Measurements from ENCODE around the gene HLA-DOB. TPM values are rescaled to one million over a fixed set of nuclear protein-coding genes. Genes with fewer than 3 reads are reported as not detected.

Gene HLA-DOB
- total and polyA plus RNA-seq, 2 of the 13 experiments (the other 11 are each of a cell fraction or from before 2014, with no cell fraction given), result not detected

DNA sequence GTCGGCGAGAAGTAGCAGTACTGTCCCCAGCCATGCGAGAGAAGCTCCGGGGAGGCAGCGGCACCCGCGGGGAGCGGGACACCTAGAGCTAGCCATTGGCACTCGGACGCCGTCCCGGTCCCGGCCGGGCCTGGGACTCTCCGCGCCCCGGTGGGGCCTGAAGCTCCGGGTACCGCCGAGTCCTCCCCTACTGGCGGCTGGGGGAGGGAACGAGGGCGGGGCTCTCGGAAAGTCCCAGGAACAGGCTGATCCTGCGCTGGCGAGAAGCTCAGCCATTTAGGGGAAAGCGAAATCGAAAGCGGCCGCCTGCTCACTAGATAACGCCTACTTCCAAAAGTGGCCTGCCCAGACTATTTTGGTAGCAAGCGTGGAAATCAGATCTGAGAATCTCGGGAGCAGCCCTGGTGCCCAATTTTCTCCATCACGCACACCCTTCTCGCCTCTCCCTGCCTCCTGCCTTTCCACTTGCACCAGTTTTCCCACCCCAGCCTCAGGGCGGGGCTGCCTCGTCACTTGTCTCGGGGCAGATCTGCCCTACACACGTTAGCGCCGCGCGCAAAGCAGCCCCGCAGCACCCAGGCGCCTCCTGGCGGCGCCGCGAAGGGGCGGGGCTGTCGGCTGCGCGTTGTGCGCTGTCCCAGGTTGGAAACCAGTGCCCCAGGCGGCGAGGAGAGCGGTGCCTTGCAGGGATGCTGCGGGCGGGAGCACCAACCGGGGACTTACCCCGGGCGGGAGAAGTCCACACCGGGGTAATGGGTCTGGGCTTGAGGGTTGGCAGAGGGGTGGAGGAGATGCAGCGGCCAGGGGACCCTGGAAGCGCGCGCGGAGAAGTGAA is 37.0 kb upstream of the HLA-DOB start, which contains the start of the genes PSMB9 and TAP1 (continued):
- TF ChIP-seq, protein P1, sequence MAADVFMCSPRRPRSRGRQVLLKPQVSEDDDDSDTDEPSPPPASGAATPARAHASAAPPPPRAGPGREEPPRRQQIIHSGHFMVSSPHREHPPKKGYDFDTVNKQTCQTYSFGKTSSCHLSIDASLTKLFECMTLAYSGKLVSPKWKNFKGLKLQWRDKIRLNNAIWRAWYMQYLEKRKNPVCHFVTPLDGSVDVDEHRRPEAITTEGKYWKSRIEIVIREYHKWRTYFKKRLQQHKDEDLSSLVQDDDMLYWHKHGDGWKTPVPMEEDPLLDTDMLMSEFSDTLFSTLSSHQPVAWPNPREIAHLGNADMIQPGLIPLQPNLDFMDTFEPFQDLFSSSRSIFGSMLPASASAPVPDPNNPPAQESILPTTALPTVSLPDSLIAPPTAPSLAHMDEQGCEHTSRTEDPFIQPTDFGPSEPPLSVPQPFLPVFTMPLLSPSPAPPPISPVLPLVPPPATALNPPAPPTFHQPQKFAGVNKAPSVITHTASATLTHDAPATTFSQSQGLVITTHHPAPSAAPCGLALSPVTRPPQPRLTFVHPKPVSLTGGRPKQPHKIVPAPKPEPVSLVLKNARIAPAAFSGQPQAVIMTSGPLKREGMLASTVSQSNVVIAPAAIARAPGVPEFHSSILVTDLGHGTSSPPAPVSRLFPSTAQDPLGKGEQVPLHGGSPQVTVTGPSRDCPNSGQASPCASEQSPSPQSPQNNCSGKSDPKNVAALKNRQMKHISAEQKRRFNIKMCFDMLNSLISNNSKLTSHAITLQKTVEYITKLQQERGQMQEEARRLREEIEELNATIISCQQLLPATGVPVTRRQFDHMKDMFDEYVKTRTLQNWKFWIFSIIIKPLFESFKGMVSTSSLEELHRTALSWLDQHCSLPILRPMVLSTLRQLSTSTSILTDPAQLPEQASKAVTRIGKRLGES (CRISPR knock-in tag; IDR thresholded peaks at IDR 0.05; ENCODE audit: borderline replicate concordance), result no peak
- TF ChIP-seq, protein P2, sequence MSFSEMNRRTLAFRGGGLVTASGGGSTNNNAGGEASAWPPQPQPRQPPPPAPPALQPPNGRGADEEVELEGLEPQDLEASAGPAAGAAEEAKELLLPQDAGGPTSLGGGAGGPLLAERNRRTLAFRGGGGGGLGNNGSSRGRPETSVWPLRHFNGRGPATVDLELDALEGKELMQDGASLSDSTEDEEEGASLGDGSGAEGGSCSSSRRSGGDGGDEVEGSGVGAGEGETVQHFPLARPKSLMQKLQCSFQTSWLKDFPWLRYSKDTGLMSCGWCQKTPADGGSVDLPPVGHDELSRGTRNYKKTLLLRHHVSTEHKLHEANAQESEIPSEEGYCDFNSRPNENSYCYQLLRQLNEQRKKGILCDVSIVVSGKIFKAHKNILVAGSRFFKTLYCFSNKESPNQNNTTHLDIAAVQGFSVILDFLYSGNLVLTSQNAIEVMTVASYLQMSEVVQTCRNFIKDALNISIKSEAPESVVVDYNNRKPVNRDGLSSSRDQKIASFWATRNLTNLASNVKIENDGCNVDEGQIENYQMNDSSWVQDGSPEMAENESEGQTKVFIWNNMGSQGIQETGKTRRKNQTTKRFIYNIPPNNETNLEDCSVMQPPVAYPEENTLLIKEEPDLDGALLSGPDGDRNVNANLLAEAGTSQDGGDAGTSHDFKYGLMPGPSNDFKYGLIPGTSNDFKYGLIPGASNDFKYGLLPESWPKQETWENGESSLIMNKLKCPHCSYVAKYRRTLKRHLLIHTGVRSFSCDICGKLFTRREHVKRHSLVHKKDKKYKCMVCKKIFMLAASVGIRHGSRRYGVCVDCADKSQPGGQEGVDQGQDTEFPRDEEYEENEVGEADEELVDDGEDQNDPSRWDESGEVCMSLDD (CRISPR knock-in tag; IDR thresholded peaks at IDR 0.05; ENCODE audit: borderline replicate concordance), result no peak; the same call in 1 of the 2 replicates
- TF ChIP-seq, protein P3, sequence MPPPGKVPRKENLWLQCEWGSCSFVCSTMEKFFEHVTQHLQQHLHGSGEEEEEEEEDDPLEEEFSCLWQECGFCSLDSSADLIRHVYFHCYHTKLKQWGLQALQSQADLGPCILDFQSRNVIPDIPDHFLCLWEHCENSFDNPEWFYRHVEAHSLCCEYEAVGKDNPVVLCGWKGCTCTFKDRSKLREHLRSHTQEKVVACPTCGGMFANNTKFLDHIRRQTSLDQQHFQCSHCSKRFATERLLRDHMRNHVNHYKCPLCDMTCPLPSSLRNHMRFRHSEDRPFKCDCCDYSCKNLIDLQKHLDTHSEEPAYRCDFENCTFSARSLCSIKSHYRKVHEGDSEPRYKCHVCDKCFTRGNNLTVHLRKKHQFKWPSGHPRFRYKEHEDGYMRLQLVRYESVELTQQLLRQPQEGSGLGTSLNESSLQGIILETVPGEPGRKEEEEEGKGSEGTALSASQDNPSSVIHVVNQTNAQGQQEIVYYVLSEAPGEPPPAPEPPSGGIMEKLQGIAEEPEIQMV (CRISPR knock-in tag; IDR thresholded peaks at IDR 0.05; ENCODE audit: low read depth), result no peak; the same call in 1 of the 2 replicates
- TF ChIP-seq SMC3 (IDR thresholded peaks at IDR 0.05; ENCODE audit: low read length) (peak; percentile 40; the same call in 1 of the 2 replicates), NFE2 (CRISPR knock-in tag; IDR thresholded peaks at IDR 0.05) (no peak), ZNF749 (CRISPR knock-in tag; IDR thresholded peaks at IDR 0.05; ENCODE audit: borderline replicate concordance) (no peak; the same call in 1 of the 2 replicates), NFYB (CRISPR knock-in tag; IDR thresholded peaks at IDR 0.05) (0 out of 2 replicates have a peak, but pooled peaks have one; percentile 25), CAMTA2 (CRISPR knock-in tag; IDR thresholded peaks at IDR 0.05; ENCODE audit: borderline replicate concordance) (no peak)
- TF ChIP-seq, protein P4, sequence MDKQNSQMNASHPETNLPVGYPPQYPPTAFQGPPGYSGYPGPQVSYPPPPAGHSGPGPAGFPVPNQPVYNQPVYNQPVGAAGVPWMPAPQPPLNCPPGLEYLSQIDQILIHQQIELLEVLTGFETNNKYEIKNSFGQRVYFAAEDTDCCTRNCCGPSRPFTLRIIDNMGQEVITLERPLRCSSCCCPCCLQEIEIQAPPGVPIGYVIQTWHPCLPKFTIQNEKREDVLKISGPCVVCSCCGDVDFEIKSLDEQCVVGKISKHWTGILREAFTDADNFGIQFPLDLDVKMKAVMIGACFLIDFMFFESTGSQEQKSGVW (CRISPR knock-in tag; IDR thresholded peaks at IDR 0.05; ENCODE audit: borderline replicate concordance), result no peak
- TF ChIP-seq, protein P5, sequence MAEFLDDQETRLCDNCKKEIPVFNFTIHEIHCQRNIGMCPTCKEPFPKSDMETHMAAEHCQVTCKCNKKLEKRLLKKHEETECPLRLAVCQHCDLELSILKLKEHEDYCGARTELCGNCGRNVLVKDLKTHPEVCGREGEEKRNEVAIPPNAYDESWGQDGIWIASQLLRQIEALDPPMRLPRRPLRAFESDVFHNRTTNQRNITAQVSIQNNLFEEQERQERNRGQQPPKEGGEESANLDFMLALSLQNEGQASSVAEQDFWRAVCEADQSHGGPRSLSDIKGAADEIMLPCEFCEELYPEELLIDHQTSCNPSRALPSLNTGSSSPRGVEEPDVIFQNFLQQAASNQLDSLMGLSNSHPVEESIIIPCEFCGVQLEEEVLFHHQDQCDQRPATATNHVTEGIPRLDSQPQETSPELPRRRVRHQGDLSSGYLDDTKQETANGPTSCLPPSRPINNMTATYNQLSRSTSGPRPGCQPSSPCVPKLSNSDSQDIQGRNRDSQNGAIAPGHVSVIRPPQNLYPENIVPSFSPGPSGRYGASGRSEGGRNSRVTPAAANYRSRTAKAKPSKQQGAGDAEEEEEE (CRISPR knock-in tag; IDR thresholded peaks at IDR 0.05; ENCODE audit: borderline replicate concordance), result peak; percentile 75; the same call in 1 of the 2 replicates
- TF ChIP-seq, protein P6, sequence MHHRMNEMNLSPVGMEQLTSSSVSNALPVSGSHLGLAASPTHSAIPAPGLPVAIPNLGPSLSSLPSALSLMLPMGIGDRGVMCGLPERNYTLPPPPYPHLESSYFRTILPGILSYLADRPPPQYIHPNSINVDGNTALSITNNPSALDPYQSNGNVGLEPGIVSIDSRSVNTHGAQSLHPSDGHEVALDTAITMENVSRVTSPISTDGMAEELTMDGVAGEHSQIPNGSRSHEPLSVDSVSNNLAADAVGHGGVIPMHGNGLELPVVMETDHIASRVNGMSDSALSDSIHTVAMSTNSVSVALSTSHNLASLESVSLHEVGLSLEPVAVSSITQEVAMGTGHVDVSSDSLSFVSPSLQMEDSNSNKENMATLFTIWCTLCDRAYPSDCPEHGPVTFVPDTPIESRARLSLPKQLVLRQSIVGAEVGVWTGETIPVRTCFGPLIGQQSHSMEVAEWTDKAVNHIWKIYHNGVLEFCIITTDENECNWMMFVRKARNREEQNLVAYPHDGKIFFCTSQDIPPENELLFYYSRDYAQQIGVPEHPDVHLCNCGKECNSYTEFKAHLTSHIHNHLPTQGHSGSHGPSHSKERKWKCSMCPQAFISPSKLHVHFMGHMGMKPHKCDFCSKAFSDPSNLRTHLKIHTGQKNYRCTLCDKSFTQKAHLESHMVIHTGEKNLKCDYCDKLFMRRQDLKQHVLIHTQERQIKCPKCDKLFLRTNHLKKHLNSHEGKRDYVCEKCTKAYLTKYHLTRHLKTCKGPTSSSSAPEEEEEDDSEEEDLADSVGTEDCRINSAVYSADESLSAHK (CRISPR knock-in tag; IDR thresholded peaks at IDR 0.05; ENCODE audit: borderline replicate concordance), result no peak

Measured in HepG2 (cell line).